SK-N-SH (cell line): ENCODE results near the gene DPEP2NB. TPM values are rescaled to one million over a fixed set of nuclear protein-coding genes. Genes with fewer than 3 reads are reported as not detected.

ENCODE experiments used
- CTCF ChIA-PET: fragments of 300-600, 350-600 bp; formaldehyde crosslinking; extraction: SDS; loops from one replicate; lab custom pipeline; 2021; lab: Yijun Ruan, JAX
- POLR2A ChIA-PET: fragments of 350-600 bp; sonication (Branson Sonifier 250); formaldehyde crosslinking; extraction: SDS; loops from one replicate; lab custom pipeline; 2020; ENCODE audit warnings: antibody characterized with exemption, inconsistent platforms; lab: Yijun Ruan, JAX
- DNase-seq: peaks from one replicate; pipeline ENCODE4 v3.0.0; 2012
- H2AFZ ChIP-seq: fragments of 200-600 bp; sonication (generic); 2 replicates; pipeline ENCODE4 v1.8.1; 2016; ENCODE audit warnings: antibody characterized with exemption, mild to moderate bottlenecking, low read depth
- H3F3A ChIP-seq: fragments of 200-600 bp; sonication (generic); replicated peaks from 2 replicates; pipeline ENCODE3; 2016; ENCODE audit warnings: antibody characterized with exemption, mild to moderate bottlenecking; ENCODE audit not compliant: insufficient read depth
- H3K27ac ChIP-seq, 2 experiments: fragments of 200-500 bp in 1 of 2; fragments of 200-600 bp in 1 of 2; sonication (Bioruptor generic) in 1 of 2; sonication (generic), shearing (Covaris generic) in 1 of 2; 2 replicates each; pipeline versions ENCODE4 v1.5.1 to v1.6.1; 2014 to 2016; ENCODE audit warnings: low read depth in 2 of 2, inconsistent platforms in 1 of 2, low read length in 1 of 2, mild to moderate bottlenecking in 1 of 2, mixed read lengths in 1 of 2
- H3K27me3 ChIP-seq: fragments of 200-600 bp; sonication (generic), shearing (Covaris generic); 2 replicates; pipeline ENCODE4 v1.6.1; 2016; ENCODE audit warnings: mixed run types; ENCODE audit not compliant: insufficient read depth
- H3K36me3 ChIP-seq, 2 experiments: fragments of 200-500 bp in 1 of 2; fragments of 200-600 bp in 1 of 2; sonication (Bioruptor generic) in 1 of 2; sonication (generic) in 1 of 2; replicated peaks in 1 of 2; 2 replicates each; pipeline versions ENCODE3 to v1.5.1; 2014 to 2016; ENCODE audit warnings: low read length in 1 of 2, mild to moderate bottlenecking in 1 of 2; ENCODE audit not compliant: insufficient read depth in 2 of 2, control insufficient read depth in 1 of 2
- H3K4me1 ChIP-seq, 2 experiments: fragments of 200-500 bp in 1 of 2; fragments of 200-600 bp in 1 of 2; sonication (Bioruptor generic) in 1 of 2; sonication (generic), shearing (Covaris generic) in 1 of 2; 2 replicates each; pipeline versions ENCODE4 v1.5.1 to v1.6.1; 2014 to 2016; ENCODE audit warnings: low read depth in 1 of 2, low read length in 1 of 2, mixed run types in 1 of 2; ENCODE audit not compliant: insufficient read depth in 2 of 2, control insufficient read depth in 1 of 2
- H3K4me2 ChIP-seq: fragments of 200-600 bp; sonication (generic), shearing (Covaris generic); 2 replicates; pipeline ENCODE4 v1.6.1; 2017; ENCODE audit warnings: mixed run types
- H3K4me3 ChIP-seq, 2 experiments: fragments of 200-500 bp in 1 of 2; fragments of 200-600 bp in 1 of 2; sonication (Bioruptor generic) in 1 of 2; sonication (generic), shearing (Covaris generic) in 1 of 2; 2 replicates each; pipeline versions ENCODE4 v1.5.1 to v1.8.1; 2014 to 2016; ENCODE audit warnings: low read depth in 2 of 2, inconsistent platforms in 1 of 2, low read length in 1 of 2, mild to moderate bottlenecking in 1 of 2, mixed read lengths in 1 of 2, moderate library complexity in 1 of 2
- H3K79me2 ChIP-seq: fragments of 200-600 bp; sonication (generic); 2 replicates; pipeline ENCODE4 v1.8.1; 2017; ENCODE audit warnings: mild to moderate bottlenecking; ENCODE audit not compliant: insufficient read depth
- H3K9ac ChIP-seq: fragments of 200-600 bp; sonication (generic); 2 replicates; pipeline ENCODE4 v1.6.1; 2017; ENCODE audit warnings: mixed run types
- H3K9me2 ChIP-seq: fragments of 200-600 bp; sonication (generic); 2 replicates; pipeline ENCODE4 v1.6.1; 2017; ENCODE audit warnings: mixed run types
- H3K9me3 ChIP-seq: fragments of 200-600 bp; sonication (generic); 2 replicates; pipeline ENCODE4 v1.6.1; 2017; ENCODE audit warnings: mixed run types, mild to moderate bottlenecking, moderate library complexity
- H4K20me1 ChIP-seq: fragments of 200-600 bp; sonication (generic); 2 replicates; pipeline ENCODE4 v1.6.1; 2017; ENCODE audit warnings: mild to moderate bottlenecking, mixed run types; ENCODE audit not compliant: insufficient read depth
- CHD2 ChIP-seq: fragments of 150-350 bp; IDR thresholded peaks from 2 replicates; pipeline ENCODE4 v1.6.1; 2018; ENCODE audit warnings: low read length; ENCODE audit not compliant: partially characterized antibody
- CTCF ChIP-seq: fragments of 200-600 bp; sonication (generic); IDR thresholded peaks from 2 replicates; pipeline ENCODE4 v1.6.1; 2017; ENCODE audit warnings: antibody characterized with exemption, mild to moderate bottlenecking, moderate library complexity
- EZH2phosphoT487 ChIP-seq: fragments of 200-600 bp; sonication (generic); IDR thresholded peaks from 2 replicates; pipeline ENCODE4 v1.6.1; 2017; ENCODE audit warnings: low read depth, mixed run types, mild to moderate bottlenecking, antibody characterized with exemption, moderate library complexity, borderline replicate concordance
- FOSL2 ChIP-seq: IDR thresholded peaks from 2 replicates; pipeline ENCODE4 v1.4.0; 2012; ENCODE audit warnings: low read depth, mild to moderate bottlenecking, moderate library complexity, borderline replicate concordance
- GABPA ChIP-seq: IDR thresholded peaks from 2 replicates; pipeline ENCODE4 v1.4.0; 2012; ENCODE audit warnings: low read depth, mild to moderate bottlenecking
- MEF2A ChIP-seq: IDR thresholded peaks from 2 replicates; pipeline ENCODE4 v1.4.0; 2012; ENCODE audit warnings: low read depth, borderline replicate concordance
- NFIC ChIP-seq: IDR thresholded peaks from 2 replicates; pipeline ENCODE4 v1.4.0; 2012; ENCODE audit warnings: borderline replicate concordance
- NRF1 ChIP-seq: IDR thresholded peaks from 2 replicates; pipeline ENCODE4 v1.6.1; 2012; ENCODE audit warnings: low read depth, mild to moderate bottlenecking, low read length
- PBX3 ChIP-seq: IDR thresholded peaks from 2 replicates; pipeline ENCODE4; 2012
- POLR2AphosphoS5 ChIP-seq: IDR thresholded peaks from 2 replicates; pipeline ENCODE4 v1.6.1; 2012; ENCODE audit warnings: low read depth, low read length
- RAD21 ChIP-seq: IDR thresholded peaks from 2 replicates; pipeline ENCODE4 v1.6.1; 2012; ENCODE audit warnings: mild to moderate bottlenecking, low read length
- RCOR1 ChIP-seq: fragments of 150-350 bp; IDR thresholded peaks from 2 replicates; pipeline ENCODE4 v1.6.1; 2017; ENCODE audit warnings: antibody characterized with exemption, low read length
- TAF1 ChIP-seq: IDR thresholded peaks from 2 replicates; pipeline ENCODE4 v1.6.1; 2012; ENCODE audit warnings: low read depth, mild to moderate bottlenecking, low read length, moderate library complexity, borderline replicate concordance
- YY1 ChIP-seq: IDR thresholded peaks from 2 replicates; pipeline ENCODE4 v1.4.0; 2012; ENCODE audit warnings: low read depth, mild to moderate bottlenecking
- ZBTB33 ChIP-seq: IDR thresholded peaks from 2 replicates; pipeline ENCODE4 v1.4.0; 2012; ENCODE audit warnings: low read depth, borderline replicate concordance
- WGBS: methylation state at CpG from one replicate; pipeline ENCODE4 v1.1.6; 2017; ENCODE audit warnings: low lambda C conversion rate; 5-methylcytosine and 5-hydroxymethylcytosine counted together
- polyA plus RNA-seq, 3 experiments: library from polyadenylated mRNA; depleted of rRNA; stranded (reverse); fragments of >200 nt; gene quantifications; 2 replicates each; pipeline ENCODE4 v1.2.3, GENCODE V29; 2012

The DPEP2NB gene
- polyA plus RNA-seq, 1 of the 3 experiments (the other 2 are of a cell fraction) = not detected

- CTCF ChIA-PET = interaction anchor here (1.4 to 3.5 kb wide), 8 partner anchors 10 to 148 kb away, joined by 3 to 15 read pairs (median 10); no protein-coding TSS in a partner anchor
- Histone ChIP-seq H3K27ac (no peak overlapping the region), H3K9me3 (no peaks in the 10 kb centered on the region), H3K36me3 (peaks cover 0 to 3% of the 10 kb centered on the region in 2 experiments), H3K4me2 (no peak overlapping the region), H3K79me2 (no peaks in the 10 kb centered on the region), H3K9ac (no peak overlapping the region), H3K4me3 (no peak overlapping the region), H3K27me3 (no peaks in the 10 kb centered on the region), H4K20me1 (no peaks in the 10 kb centered on the region), H3K4me1 (no peaks in the 10 kb centered on the region), H2AFZ (no peak overlapping the region), H3K9me2 (no peaks in the 10 kb centered on the region), H3F3A (no peaks in the 10 kb centered on the region)
- DNase-seq = no peak
- no peak for TF ChIP-seq GABPA
- no peak for TF ChIP-seq EZH2phosphoT487
- TF ChIP-seq CTCF = no peak
- no peak for TF ChIP-seq MEF2A
- no peak for TF ChIP-seq CHD2
- no peak for TF ChIP-seq RAD21
- TF ChIP-seq RCOR1 = no peak
- no peak for TF ChIP-seq ZBTB33
- no peak for TF ChIP-seq NRF1
- TF ChIP-seq TAF1 = no peak
- no peak for TF ChIP-seq POLR2AphosphoS5
- no peak for TF ChIP-seq NFIC
- no peak for TF ChIP-seq FOSL2
- TF ChIP-seq PBX3 = no peak
- TF ChIP-seq YY1 = no peak
- WGBS = 91% methylated on average over 2 of the region's 2 CpGs
- POLR2A ChIA-PET = no interaction called here
Observed at GRCh38 chr16:68041783-68042182, 26.1 kb upstream of the DPEP2NB start.
